ENCODE measurements around the gene YWHAB. TPM values are rescaled to one million over a fixed set of nuclear protein-coding genes. Genes with fewer than 3 reads are reported as not detected.

YWHAB gene
- total and polyA plus RNA-seq, 2 donors (not counting 1 experiment from before 2014, with no cell fraction given) = 80.3 to 200 TPM

- Histone ChIP-seq H3K4me1 (ENCODE audit: control insufficient read depth in 2 of 2, insufficient read depth in 2 of 2, low read length in 2 of 2) (peaks cover 7 to 9% of the 10 kb centered on the region in 2 donors), H4K20me1 (ENCODE audit: control insufficient read depth, insufficient read depth, low read length, poor library complexity, severe bottlenecking) (no peaks in the 10 kb centered on the region), H3K27me3 (replicated peaks in 1 of 4; ENCODE audit: control extremely low read depth in 1 of 4, control insufficient read depth in 3 of 4, insufficient read depth in 4 of 4, low read length in 3 of 4) (no peaks in the 10 kb centered on the region), H3K79me2 (ENCODE audit: control insufficient read depth, insufficient read depth, low read length) (peaks cover 17% of the 10 kb centered on the region), H3K36me3 (replicated peaks in 1 of 2; ENCODE audit: control extremely low read depth in 1 of 2, control insufficient read depth in 1 of 2, extremely low read depth in 1 of 2, insufficient read depth in 2 of 2, low read length in 1 of 2) (peaks cover 4 to 90% of the 10 kb centered on the region in 2 experiments), H3K27ac (ENCODE audit: low read length in 2 of 2) (no peak overlapping the region), H3K9me3 (ENCODE audit: control extremely low read depth in 1 of 3, control insufficient read depth in 2 of 3, insufficient read depth in 1 of 3, low read length in 2 of 3) (no peaks in the 10 kb centered on the region), H2AFZ (ENCODE audit: insufficient read depth, low read depth, low read length, poor library complexity, severe bottlenecking) (no peak overlapping the region), H3K4me3 (ENCODE audit: control extremely low read depth in 1 of 5, extremely low read depth in 1 of 5, insufficient read depth in 1 of 5, low read depth in 2 of 5, low read length in 4 of 5) (no peak overlapping the region), H3K9ac (ENCODE audit: low read length) (no peak overlapping the region), H3K4me2 (replicated peaks; ENCODE audit: low read depth, low read length, poor library complexity, severe bottlenecking) (no peak overlapping the region)
- peaks cover 13% of the 10 kb centered on the region for H3K4me1 Mint-ChIP-seq
- ChIA-PET CTCF (interaction anchor here (0.9 to 1.4 kb wide), 2 partner anchors 16 to 147 kb away, joined by 3 read pairs; no protein-coding TSS in a partner anchor), POLR2A (no interaction called here)
- intact Hi-C loops (cut with micrococcal nuclease) = no loop called here
- no peak for ATAC-seq (ENCODE audit: low read depth)
- DNase-seq = no peak
- TF ChIP-seq EZH2 (IDR thresholded peaks at IDR 0.05; ENCODE audit: borderline replicate concordance, insufficient read depth, low read depth, low read length, poor library complexity, severe bottlenecking) (no peak), CTCF (IDR thresholded peaks at IDR 0.05) (no peak)
- no peak overlapping the region for H3K27ac Mint-ChIP-seq
- 93% methylated on average over 2 of the region's 2 CpGs for WGBS (ENCODE audit: insufficient coverage)
- H3K4me3 Mint-ChIP-seq = no peak overlapping the region
- H3K9me3 Mint-ChIP-seq (ENCODE audit: insufficient read depth) = no peaks in the 10 kb centered on the region
- H3K27me3 Mint-ChIP-seq = no peaks in the 10 kb centered on the region
Observed at GRCh38 chr20:44948513-44948912, 63.0 kb downstream of the YWHAB start.

GRCh38 chr20:44950368-44950767 lies 64.9 kb downstream of the YWHAB start:
- no peaks in the 10 kb centered on the region for H3K9me3 Mint-ChIP-seq (ENCODE audit: insufficient read depth)
- Histone ChIP-seq H3K27ac (ENCODE audit: low read length in 2 of 2) (no peak overlapping the region), H3K36me3 (replicated peaks in 1 of 2; ENCODE audit: control extremely low read depth in 1 of 2, control insufficient read depth in 1 of 2, extremely low read depth in 1 of 2, insufficient read depth in 2 of 2, low read length in 1 of 2) (peaks cover 4 to 96% of the 10 kb centered on the region in 2 experiments), H3K4me2 (replicated peaks; ENCODE audit: low read depth, low read length, poor library complexity, severe bottlenecking) (no peak overlapping the region), H3K9me3 (ENCODE audit: control extremely low read depth in 1 of 3, control insufficient read depth in 2 of 3, insufficient read depth in 1 of 3, low read length in 2 of 3) (no peaks in the 10 kb centered on the region), H2AFZ (ENCODE audit: insufficient read depth, low read depth, low read length, poor library complexity, severe bottlenecking) (no peak overlapping the region), H4K20me1 (ENCODE audit: control insufficient read depth, insufficient read depth, low read length, poor library complexity, severe bottlenecking) (no peaks in the 10 kb centered on the region), H3K4me3 (ENCODE audit: control extremely low read depth in 1 of 5, extremely low read depth in 1 of 5, insufficient read depth in 1 of 5, low read depth in 2 of 5, low read length in 4 of 5) (no peak overlapping the region), H3K79me2 (ENCODE audit: control insufficient read depth, insufficient read depth, low read length) (peaks cover 27% of the 10 kb centered on the region), H3K9ac (ENCODE audit: low read length) (no peak overlapping the region), H3K27me3 (replicated peaks in 1 of 4; ENCODE audit: control extremely low read depth in 1 of 4, control insufficient read depth in 3 of 4, insufficient read depth in 4 of 4, low read length in 3 of 4) (no peaks in the 10 kb centered on the region), H3K4me1 (ENCODE audit: control insufficient read depth in 2 of 2, insufficient read depth in 2 of 2, low read length in 2 of 2) (peaks cover 17 to 21% of the 10 kb centered on the region in 2 donors)
- no peaks in the 10 kb centered on the region for H3K27me3 Mint-ChIP-seq
- intact Hi-C loops (cut with micrococcal nuclease) = no loop called here
- ATAC-seq (ENCODE audit: low read depth) (no peak), DNase-seq (no peak)
- TF ChIP-seq EZH2 (IDR thresholded peaks at IDR 0.05; ENCODE audit: borderline replicate concordance, insufficient read depth, low read depth, low read length, poor library complexity, severe bottlenecking) = no peak
- no peak for TF ChIP-seq CTCF (IDR thresholded peaks at IDR 0.05)
- H3K4me1 Mint-ChIP-seq = peaks cover 29% of the 10 kb centered on the region
- H3K27ac Mint-ChIP-seq = no peak overlapping the region
- ChIA-PET CTCF (interaction anchor here (1.2 to 1.8 kb wide), 3 partner anchors 16 to 95 kb away, joined by 3 to 6 read pairs (median 4); partner anchors contain the start of gene STK4), POLR2A (no interaction called here)
- 100% methylated on average over 1 of the region's 1 CpG for WGBS (ENCODE audit: insufficient coverage)
- H3K4me3 Mint-ChIP-seq = no peak overlapping the region

Measured in B cell (primary cell).